K562 (cell line): ENCODE data around the gene UGT2A2. TPM values are rescaled to one million over a fixed set of nuclear protein-coding genes. Genes with fewer than 3 reads are reported as not detected.

Experiments used
- ATAC-seq: fragments of 200-7000 bp; cut with Tn5 transposase; 3 replicates; pipeline ENCODE4 v1.9.1; 2020; ENCODE audit warnings: moderate library complexity
- BruUV-seq: library from RNA; stranded (reverse); fragments of 400-500 nt; replicated peaks from 2 replicates; lab custom pipeline; 2021; lab: Mats Ljungman, UMichigan
- CTCF ChIA-PET: fragments of 300-600 bp; formaldehyde crosslinking; extraction: SDS; loops from one replicate; lab custom pipeline; 2021; ENCODE audit warnings: low intra/inter-chr PET ratio; lab: Yijun Ruan, JAX
- POLR2A ChIA-PET: fragments of 300-600, 350-650 bp; sonication (Branson Sonifier 250); formaldehyde crosslinking; extraction: SDS; loops from one replicate; lab custom pipeline; 2021; ENCODE audit warnings: antibody characterized with exemption, inconsistent platforms; lab: Yijun Ruan, JAX
- DNase-seq, 4 experiments: peaks; one replicate each; pipeline versions ENCODE4 v3.0.0 to v3.0.0-alpha.2; 2011 to 2018; ENCODE audit warnings: low spot score in 3 of 4, mixed read lengths in 3 of 4; ENCODE audit errors: extremely low read depth in 1 of 4
- FAIRE-seq: peaks from 2 replicates; lab custom pipeline; 2011; peaks lifted over from hg19 to GRCh38; lab: Jason Lieb, UNC
- H2AFZ ChIP-seq: 2 replicates; pipeline ENCODE4 v1.6.0; 2011; ENCODE audit warnings: low read depth, low read length, control low read depth, inconsistent platforms
- H3K27ac ChIP-seq: fragments of 200-600 bp; 3 replicates; pipeline ENCODE4 v1.8.0; 2011; ENCODE audit warnings: low read depth, mild to moderate bottlenecking, control low read depth, inconsistent platforms, low read length, moderate library complexity, mixed read lengths; ENCODE audit errors: extremely low read depth
- H3K27me3 ChIP-seq, 2 experiments: fragments of 300-600 bp in 1 of 2; 2 replicates in 1 of 2; 3 replicates in 1 of 2; pipeline versions ENCODE4 v1.6.0 to v1.8.0; 2011; ENCODE audit warnings: inconsistent platforms in 2 of 2, low read length in 2 of 2, mild to moderate bottlenecking in 1 of 2, mixed read lengths in 1 of 2, moderate library complexity in 1 of 2; ENCODE audit not compliant: control insufficient read depth in 2 of 2, insufficient read depth in 2 of 2
- H3K36me3 ChIP-seq: fragments of 300-600 bp; 3 replicates; pipeline ENCODE4 v1.8.0; 2011; ENCODE audit warnings: mild to moderate bottlenecking, low read length, inconsistent platforms; ENCODE audit not compliant: control insufficient read depth, insufficient read depth
- H3K4me1 ChIP-seq, 2 experiments: fragments of 200-600 bp in 1 of 2; replicated peaks in 1 of 2; 2 replicates in 1 of 2; 3 replicates in 1 of 2; pipeline versions ENCODE4 v1.5.1 to v1.8.0; 2011; ENCODE audit warnings: inconsistent platforms in 2 of 2, low read length in 2 of 2, mild to moderate bottlenecking in 1 of 2, mixed read lengths in 1 of 2, moderate library complexity in 1 of 2; ENCODE audit not compliant: control insufficient read depth in 2 of 2, insufficient read depth in 2 of 2
- H3K4me2 ChIP-seq: 2 replicates; pipeline ENCODE4 v1.6.1; 2011; ENCODE audit warnings: low read length, control low read depth, inconsistent platforms, mixed read lengths; ENCODE audit not compliant: insufficient read depth
- H3K4me3 ChIP-seq: fragments of 200-600 bp; sonication (generic), shearing (Covaris generic); 2 replicates; pipeline ENCODE4 v1.5.1; 2016; ENCODE audit warnings: control low read depth, inconsistent platforms
- H3K79me2 ChIP-seq: fragments of 200-600 bp; 3 replicates; pipeline ENCODE4 v1.8.0; 2011; ENCODE audit warnings: low read length, inconsistent platforms; ENCODE audit not compliant: control insufficient read depth, insufficient read depth
- H3K9ac ChIP-seq, 2 experiments: 2 replicates each; pipeline versions ENCODE4 v1.6.0 to v1.6.1; 2011; ENCODE audit warnings: low read depth in 2 of 2, low read length in 2 of 2, control low read depth in 1 of 2, inconsistent platforms in 1 of 2, mild to moderate bottlenecking in 1 of 2, mixed read lengths in 1 of 2; ENCODE audit not compliant: insufficient read depth in 1 of 2
- H3K9me1 ChIP-seq: one replicate; pipeline ENCODE4 v1.6.0; 2011; ENCODE audit warnings: inconsistent platforms, mild to moderate bottlenecking, low read length, moderate library complexity; ENCODE audit not compliant: control insufficient read depth, insufficient read depth
- H3K9me3 ChIP-seq: replicated peaks from 2 replicates; pipeline ENCODE4 v1.5.1; 2011; ENCODE audit warnings: low read depth, low read length, inconsistent platforms; ENCODE audit not compliant: control insufficient read depth, insufficient read depth
- H4K20me1 ChIP-seq: replicated peaks from 2 replicates; pipeline ENCODE4 v1.6.1; 2011; ENCODE audit warnings: low read length, inconsistent platforms, mixed read lengths; ENCODE audit not compliant: control insufficient read depth, insufficient read depth
- BACH1 ChIP-seq: fragments of 200-800 bp; sonication (Bioruptor generic); IDR thresholded peaks from 2 replicates; pipeline ENCODE4 v1.6.1; 2016; ENCODE audit warnings: missing genetic modification characterization, missing compliant biosample characterization
- BRD4 ChIP-seq: fragments of 200-600 bp; sonication (generic); IDR thresholded peaks from 2 replicates; pipeline ENCODE4 v1.6.1; 2017; ENCODE audit warnings: inconsistent platforms
- CREB3 ChIP-seq: fragments of 450-650 bp; conservative IDR thresholded peaks from 2 replicates; pipeline ENCODE4 v1.6.1; 2016; ENCODE audit warnings: missing genetic modification characterization, low read depth, mild to moderate bottlenecking, missing compliant biosample characterization, moderate library complexity
- DIDO1 ChIP-seq: fragments of 450-650 bp; IDR thresholded peaks from 2 replicates; pipeline ENCODE4 v1.6.1; 2016; ENCODE audit warnings: low read depth, missing biosample characterization, missing genetic modification characterization
- ESRRA ChIP-seq: fragments of 450-650 bp; IDR thresholded peaks from 2 replicates; pipeline ENCODE4 v1.6.1; 2014; ENCODE audit warnings: low read depth, mild to moderate bottlenecking, moderate library complexity, borderline replicate concordance
- GTF2E2 ChIP-seq: fragments of 200-800 bp; sonication (Bioruptor generic); IDR thresholded peaks from 2 replicates; pipeline ENCODE4 v1.6.1; 2016; ENCODE audit warnings: missing genetic modification characterization, missing compliant biosample characterization
- HIVEP1 ChIP-seq: fragments of 250-450 bp; sonication (Bioruptor Pico); IDR thresholded peaks from 2 replicates; pipeline ENCODE4 v1.4.0; 2020; ENCODE audit warnings: mild to moderate bottlenecking
- MAFF ChIP-seq: IDR thresholded peaks from 2 replicates; pipeline ENCODE4 v1.6.1; 2012; ENCODE audit warnings: low read length, improper control_type of control experiment
- MAFK ChIP-seq: IDR thresholded peaks from 2 replicates; pipeline ENCODE4 v1.6.1; 2011; ENCODE audit warnings: low read length, improper control_type of control experiment
- MED1 ChIP-seq: sonication (generic); formaldehyde crosslinking; IDR thresholded peaks from 2 replicates; pipeline ENCODE4 v1.8.1; 2023; ENCODE audit warnings: missing genetic modification reagents, borderline replicate concordance
- RNF2 ChIP-seq: sonication (generic); IDR thresholded peaks from 2 replicates; pipeline ENCODE4 v1.6.1; 2016
- STAT5B ChIP-seq: fragments of 250-450 bp; sonication (Bioruptor Pico); IDR thresholded peaks from 2 replicates; pipeline ENCODE4 v1.8.0; 2021; ENCODE audit warnings: mild to moderate bottlenecking, inconsistent platforms
- TBL1XR1 ChIP-seq, 2 experiments: IDR thresholded peaks; 2 replicates each; pipeline ENCODE4 v1.6.1; 2012; ENCODE audit warnings: improper control_type of control experiment in 2 of 2, low read length in 2 of 2, mild to moderate bottlenecking in 1 of 2
- USF1 ChIP-seq: sonication (generic); formaldehyde crosslinking; IDR thresholded peaks from 2 replicates; pipeline ENCODE4 v1.9.0; 2022; ENCODE audit warnings: mild to moderate bottlenecking, missing genetic modification reagents
- ZNF316 ChIP-seq: fragments of 450-650 bp; IDR thresholded peaks from 2 replicates; pipeline ENCODE4 v1.6.1; 2016
- ZNF318 ChIP-seq, 2 experiments: fragments of 450-650 bp; IDR thresholded peaks; 2 replicates each; pipeline ENCODE4 v1.6.1; 2016; ENCODE audit warnings: mild to moderate bottlenecking in 2 of 2, borderline replicate concordance in 1 of 2, low read depth in 1 of 2, moderate library complexity in 1 of 2
- WGBS: fragments of 100-300 bp; shearing (Covaris generic); methylation state at CpG from one replicate; pipeline ENCODE4 v1.1.6; 2016; ENCODE audit warnings: low coverage, mixed read lengths; ENCODE audit not compliant: insufficient coverage; ENCODE audit errors: missing lambda C conversion rate; 5-methylcytosine and 5-hydroxymethylcytosine counted together
- in situ Hi-C: fragments of 300-500 bp; cut with MboI; formaldehyde crosslinking; loops from 4 replicates; pipeline ENCODE4 v1.15.0; 2018; ENCODE audit warnings: inconsistent platforms, mixed read lengths
- intact Hi-C: fragments of 100-400 bp; cut with micrococcal nuclease; formaldehyde crosslinking; loops from 2 replicates; pipeline ENCODE4 v1.14.2; 2022
- polyA plus RNA-seq, 8 experiments: library from polyadenylated mRNA; depleted of rRNA in 4 of 8; stranded (reverse) in 5 of 8; unstranded in 3 of 8; fragments of >200 nt; fragmentation: Nextera tagmentation in 2 of 8; fragmentation: Illumina TruSeq in 1 of 8; extraction: Ambion mirVana in 2 of 8; extraction: Trizol in 1 of 8; gene quantifications; 2 replicates each; pipeline versions ENCODE4 v1.2.1 to v1.2.3, GENCODE V29; 2011 to 2014; ENCODE audit warnings: inconsistent platforms in 1 of 8, missing spikeins in 1 of 8
- total RNA-seq, 7 experiments: library from RNA; depleted of rRNA in 6 of 7; stranded (reverse); fragments of >200 nt in 6 of 7; fragmentation: Illumina TruSeq in 2 of 7; extraction: Trizol in 2 of 7; gene quantifications; 2 replicates each; pipeline versions ENCODE4 v1.2.1 to v1.2.3, GENCODE V29; 2011 to 2021; ENCODE audit warnings: low replicate concordance in 1 of 7

Gene UGT2A2
- total and polyA plus RNA-seq, 9 of the 15 experiments (the other 6 are each of a cell fraction or from before 2014, with no cell fraction given), result not detected

- Histone ChIP-seq H3K4me3 (no peak overlapping the region), H3K27ac (no peak overlapping the region), H3K9me3 (no peaks in the 10 kb centered on the region), H4K20me1 (no peaks in the 10 kb centered on the region), H3K4me2 (no peak overlapping the region), H3K36me3 (no peaks in the 10 kb centered on the region), H3K79me2 (no peaks in the 10 kb centered on the region), H3K27me3 (no peaks in the 10 kb centered on the region), H3K4me1 (no peaks in the 10 kb centered on the region), H3K9ac (no peak overlapping the region), H3K9me1 (no peaks in the 10 kb centered on the region), H2AFZ (no peak overlapping the region)
- intact Hi-C loops (no loop called here), in situ Hi-C loops (no loop called here)
- no TSS peak for BruUV-seq
- DNase-seq (no peak), FAIRE-seq (no peak), ATAC-seq (no peak)
- ChIA-PET CTCF (no interaction called here), POLR2A (no interaction called here)
- 18% methylated on average over 3 of the region's 3 CpGs for WGBS
- TF ChIP-seq TBL1XR1 (IDR thresholded peaks at IDR 0.05; ENCODE audit: low read length in 2 of 2) (no peak), BACH1 (tag) (no peak), CREB3 (tag) (no peak), MAFK (peak; percentile 57; the same call in 1 of the 2 replicates), RNF2 (no peak), ZNF318 (IDR thresholded peaks at IDR 0.05; ENCODE audit: borderline replicate concordance in 1 of 2, low read depth in 1 of 2) (no peak), MED1 (CRISPR knock-in tag) (no peak), ZNF316 (peak; percentile 75), MAFF (peak; percentile 64), STAT5B (CRISPR knock-in tag) (no peak), ESRRA (no peak), HIVEP1 (CRISPR knock-in tag) (no peak), USF1 (CRISPR knock-in tag) (no peak), DIDO1 (tag) (no peak), GTF2E2 (tag) (no peak), BRD4 (no peak)
These were observed 11.4 kb upstream of the UGT2A2 start for GRCh38 chr4:69650872-69651271.
